GM10847 (cell line): ENCODE measurements around the gene WNT8B.

Experiments used
- POLR2A ChIP-seq: IDR thresholded peaks from 2 replicates; pipeline ENCODE4 v1.6.1; 2011; ENCODE audit not compliant: insufficient read length; ENCODE audit errors: extremely low read depth

WNT8B gene

DNA sequence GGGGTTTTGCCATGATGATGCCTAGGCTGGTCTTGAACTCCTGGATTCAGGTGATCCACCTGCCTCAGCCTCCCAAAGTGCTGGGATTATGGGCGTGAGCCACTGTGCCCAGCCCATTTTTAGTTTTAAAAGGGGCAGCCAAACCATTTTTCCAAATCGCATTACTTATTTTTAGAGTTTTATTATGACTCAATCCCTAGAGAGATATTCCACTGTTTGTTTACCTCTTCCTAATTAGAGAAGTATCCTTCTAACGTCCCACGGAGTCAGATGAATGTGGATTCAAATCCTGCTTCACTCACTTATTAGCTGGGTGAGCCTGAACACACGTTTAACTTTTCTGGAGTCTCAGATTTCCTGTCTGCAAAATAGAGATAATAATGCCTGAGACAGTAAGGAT is 15.2 kb downstream of the WNT8B start:
- TF ChIP-seq POLR2A: no peak

DNA sequence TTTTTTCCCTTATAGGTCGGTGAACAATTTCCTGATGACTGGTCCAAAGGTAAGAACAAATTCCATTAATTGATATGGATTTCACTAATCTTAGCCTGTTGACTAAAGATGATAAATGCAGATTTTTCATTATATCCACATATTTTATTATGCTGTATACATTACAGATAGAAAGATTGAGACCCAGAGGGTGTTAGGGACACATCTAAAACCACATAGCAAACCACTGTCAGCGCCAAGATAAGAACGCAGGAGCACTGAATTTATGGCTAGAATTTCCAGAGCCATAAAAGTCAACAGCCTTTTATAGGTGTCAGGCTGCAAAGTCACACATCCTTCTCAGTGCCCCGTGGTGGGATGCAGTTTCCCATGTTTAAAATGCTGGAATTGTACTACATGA is 16.2 kb downstream of the WNT8B start:
- TF ChIP-seq POLR2A: no peak

DNA sequence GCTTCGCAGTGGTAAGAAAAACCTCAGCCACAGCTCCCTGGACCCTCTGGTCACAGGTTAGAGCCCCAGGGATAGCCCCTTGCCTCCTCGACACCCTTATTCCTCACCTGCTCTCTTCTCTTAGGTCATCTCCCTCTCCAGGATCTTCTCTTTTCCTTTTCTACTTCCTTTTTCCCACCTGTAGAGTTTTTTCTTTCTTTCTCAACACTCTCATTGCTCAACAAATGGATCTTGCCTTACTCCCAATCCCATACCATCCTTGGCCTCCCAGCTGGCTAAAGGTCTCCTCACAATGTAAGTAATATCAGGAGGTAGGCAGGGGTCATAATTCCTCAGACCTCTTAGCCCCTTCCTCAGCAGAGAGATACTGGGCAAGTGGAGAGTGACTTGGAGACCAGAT is 17.2 kb downstream of the WNT8B start:
- TF ChIP-seq POLR2A: no peak

DNA sequence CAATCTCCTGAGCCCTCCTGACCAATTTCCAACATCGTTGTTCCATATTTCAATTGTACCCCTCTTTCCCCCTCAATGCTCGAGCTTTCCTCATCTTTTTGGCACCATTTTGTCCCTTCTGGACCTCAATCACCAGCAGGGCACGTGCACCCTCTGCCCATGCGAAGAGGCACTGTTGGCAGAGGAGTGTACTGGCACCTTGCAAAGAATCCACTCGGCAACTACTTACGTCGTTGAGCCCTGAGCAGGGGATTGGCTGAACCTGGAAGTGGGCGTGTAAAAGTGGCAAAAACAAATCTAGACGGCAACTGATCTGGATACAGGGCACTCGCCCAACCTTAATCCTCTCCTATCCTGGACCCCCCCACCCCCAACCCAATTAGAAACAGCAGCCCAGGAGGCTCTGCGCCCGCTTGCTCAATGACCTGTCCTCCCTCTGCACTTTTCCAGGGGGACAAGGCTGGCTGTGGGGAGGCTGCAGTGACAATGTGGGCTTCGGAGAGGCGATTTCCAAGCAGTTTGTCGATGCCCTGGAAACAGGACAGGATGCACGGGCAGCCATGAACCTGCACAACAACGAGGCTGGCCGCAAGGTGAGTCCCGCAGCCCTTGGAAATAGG is 18.8 kb downstream of the WNT8B start:
- no peak for TF ChIP-seq POLR2A

DNA sequence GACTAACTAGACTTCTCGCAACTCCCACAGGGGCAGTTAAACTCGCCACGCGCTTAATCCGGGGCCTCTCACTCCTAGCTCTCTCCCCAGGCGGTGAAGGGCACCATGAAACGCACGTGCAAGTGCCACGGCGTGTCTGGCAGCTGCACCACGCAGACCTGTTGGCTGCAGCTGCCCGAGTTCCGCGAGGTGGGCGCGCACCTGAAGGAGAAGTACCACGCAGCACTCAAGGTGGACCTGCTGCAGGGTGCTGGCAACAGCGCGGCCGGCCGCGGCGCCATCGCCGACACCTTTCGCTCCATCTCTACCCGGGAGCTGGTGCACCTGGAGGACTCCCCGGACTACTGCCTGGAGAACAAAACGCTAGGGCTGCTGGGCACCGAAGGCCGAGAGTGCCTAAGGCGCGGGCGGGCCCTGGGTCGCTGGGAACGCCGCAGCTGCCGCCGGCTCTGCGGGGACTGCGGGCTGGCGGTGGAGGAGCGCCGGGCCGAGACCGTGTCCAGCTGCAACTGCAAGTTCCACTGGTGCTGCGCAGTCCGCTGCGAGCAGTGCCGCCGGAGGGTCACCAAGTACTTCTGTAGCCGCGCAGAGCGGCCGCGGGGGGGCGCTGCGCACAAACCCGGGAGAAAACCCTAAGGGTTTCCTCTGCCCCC is 19.5 kb downstream of the WNT8B start:
- no peak for TF ChIP-seq POLR2A

DNA sequence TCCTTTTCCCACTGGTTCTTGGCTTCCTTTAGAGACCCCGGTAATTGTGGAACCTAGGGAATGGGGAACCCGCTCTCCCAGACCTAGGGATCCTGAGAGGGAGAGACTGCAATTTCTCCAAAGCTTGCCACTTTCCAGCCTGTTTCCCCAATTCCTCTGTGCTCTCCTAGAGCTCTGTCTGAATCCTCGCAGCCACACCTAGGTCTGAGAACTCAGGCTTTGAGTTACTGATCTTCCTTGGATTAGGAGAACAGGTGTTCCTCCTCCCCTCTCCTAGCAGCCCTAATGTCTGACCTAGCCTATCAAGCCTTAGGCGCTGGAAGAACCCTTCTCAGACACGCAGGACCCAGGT is 20.0 kb downstream of the WNT8B start:
- no peak for TF ChIP-seq POLR2A

DNA sequence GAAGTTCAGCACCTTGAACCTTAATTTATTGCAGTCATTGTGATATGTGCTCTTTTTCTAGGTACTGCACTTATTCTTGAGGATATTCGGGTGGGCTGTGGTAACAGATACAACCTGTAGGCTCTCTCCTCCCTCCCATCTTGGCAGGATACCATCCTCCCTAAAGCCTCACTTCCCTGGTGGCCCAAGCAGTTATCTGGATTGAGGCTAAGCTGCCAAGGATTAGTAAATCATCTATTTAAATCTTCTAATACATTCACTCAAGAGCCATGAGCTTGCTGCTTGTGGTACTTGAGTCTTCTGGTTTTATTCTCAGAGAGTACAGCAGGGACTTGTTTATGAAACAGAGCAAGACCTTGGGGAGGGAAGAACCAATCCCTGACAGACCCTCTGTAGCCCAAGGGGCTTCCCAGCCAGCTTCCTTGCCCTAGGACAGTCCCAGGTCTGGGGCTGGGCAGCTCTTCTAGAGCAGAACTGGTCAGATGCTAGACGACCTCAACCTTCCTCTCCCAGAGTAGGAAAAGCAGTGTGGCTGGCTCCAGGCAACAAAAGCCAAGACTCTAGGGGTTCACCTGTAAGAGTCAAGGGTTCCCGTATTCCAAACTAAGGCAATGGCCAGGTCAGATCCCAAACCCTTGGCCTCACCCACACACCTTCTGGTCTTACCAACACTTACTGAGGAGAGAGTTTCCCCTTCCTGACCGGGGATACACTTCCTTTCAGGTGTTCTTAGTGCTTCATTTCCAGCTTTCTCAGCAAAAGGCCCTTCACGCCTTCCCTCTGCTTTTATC is 21.3 kb downstream of the WNT8B start:
- no peak for TF ChIP-seq POLR2A

DNA sequence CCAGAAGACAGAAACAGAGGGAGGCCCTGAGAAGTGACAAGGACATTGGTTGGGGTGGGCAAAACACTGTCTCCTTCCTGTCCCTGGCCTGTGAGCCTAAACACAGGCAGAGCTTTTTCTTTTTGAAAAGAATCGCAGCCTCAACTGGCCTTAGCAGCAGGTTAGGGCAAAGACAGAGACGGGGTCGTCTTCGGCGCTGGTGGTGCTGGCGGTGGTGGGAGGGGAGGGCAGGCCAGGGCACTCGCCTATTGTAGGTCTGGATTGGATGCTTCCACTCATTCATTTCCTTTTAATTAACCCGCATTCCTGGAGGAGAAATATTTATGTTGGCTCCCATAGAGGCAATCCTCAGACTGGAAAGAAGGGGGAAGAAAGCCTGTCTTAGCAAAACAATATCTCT is 22.6 kb downstream of the WNT8B start:
- TF ChIP-seq POLR2A: no peak

DNA sequence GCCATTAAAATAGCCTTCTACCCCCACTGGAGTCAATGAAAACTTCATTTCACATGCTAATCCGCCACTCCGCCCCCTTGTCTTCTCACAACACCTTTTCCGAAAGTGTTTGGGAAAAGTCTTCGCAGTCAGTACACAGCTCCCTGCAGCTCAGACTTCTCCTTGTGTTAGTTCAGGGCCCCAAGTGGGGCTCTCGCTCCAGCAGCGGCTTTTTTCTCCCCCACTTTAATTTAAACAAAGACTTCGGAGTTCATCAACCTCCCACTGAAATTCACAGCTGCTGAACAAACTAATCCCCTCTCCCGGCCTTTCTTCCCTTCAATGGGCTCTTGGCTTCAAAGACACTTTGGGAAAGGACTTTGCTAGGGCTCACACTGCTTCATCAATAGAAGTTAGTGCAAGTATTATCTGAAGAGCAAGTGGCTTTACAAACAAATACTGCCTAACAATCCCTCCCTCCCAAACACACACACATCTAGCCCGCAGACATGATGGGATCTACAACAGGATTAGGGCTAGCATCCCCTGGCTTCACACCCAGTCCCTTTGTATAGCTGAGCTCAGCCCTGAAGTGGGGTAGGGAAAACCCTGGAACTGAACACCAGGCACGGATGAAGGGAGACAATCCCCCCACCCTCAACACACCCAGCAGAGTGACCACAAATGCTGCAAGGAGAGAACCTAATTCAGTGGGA is 23.1 kb downstream of the WNT8B start:
- no peak for TF ChIP-seq POLR2A

DNA sequence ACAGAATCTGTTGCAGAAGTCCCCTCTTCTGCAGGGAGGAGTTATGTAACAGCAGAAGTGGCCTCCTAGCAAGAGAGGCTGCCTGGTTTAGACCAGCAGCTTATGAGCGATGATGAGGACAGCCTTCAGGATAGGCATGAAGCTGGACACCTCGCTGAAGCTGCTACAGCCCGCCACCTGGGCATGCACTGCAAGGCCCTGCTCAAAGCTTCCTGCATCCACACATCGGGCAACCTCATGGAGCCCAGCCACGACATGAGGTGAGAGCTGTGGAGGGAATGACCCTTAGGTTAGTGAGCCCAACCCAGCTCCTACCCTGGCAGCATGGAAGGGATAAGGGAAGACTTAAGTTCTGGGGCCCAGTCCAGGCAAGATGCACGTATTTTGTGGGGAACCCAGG is 24.7 kb downstream of the WNT8B start:
- TF ChIP-seq POLR2A: no peak

DNA sequence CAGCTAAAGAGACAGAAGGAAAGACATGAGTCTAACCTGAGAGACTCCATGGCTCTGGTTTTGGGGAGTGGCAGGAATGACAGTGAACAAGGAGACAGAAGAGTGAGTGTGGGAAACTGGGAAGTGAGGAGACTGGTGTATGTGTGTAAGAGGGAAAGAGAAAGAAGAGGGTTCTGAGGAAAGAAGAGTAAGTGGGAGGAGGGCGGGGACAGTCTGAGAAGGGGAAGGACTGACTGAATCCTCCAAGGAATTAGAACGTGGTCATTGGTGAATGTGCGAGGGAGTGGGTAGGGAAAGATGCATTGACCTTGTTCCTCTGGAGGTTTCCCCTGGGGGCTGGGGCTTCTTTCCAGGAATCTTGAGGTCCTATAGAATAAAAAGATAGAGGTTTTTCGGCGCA is 26.6 kb downstream of the WNT8B start:
- no peak for TF ChIP-seq POLR2A

DNA sequence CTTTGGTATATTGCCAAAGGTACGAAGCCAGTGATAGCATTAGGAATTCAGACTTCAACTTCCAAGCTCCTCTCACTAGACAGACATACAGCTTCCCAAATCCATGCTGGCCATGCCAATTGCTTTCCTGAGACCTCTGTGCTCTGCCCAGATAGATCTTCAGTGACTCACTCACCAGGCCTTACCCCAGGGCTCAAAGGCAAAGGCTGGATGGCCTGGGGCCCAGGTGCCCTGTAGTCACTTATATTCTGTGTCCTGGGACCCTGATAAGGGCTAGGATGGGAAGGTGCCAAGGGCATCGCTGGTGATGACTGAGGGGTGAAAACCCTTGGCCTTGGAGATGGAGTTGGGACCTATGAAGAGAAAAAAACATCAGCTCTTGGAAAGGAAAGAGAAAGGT is 27.7 kb downstream of the WNT8B start:
- TF ChIP-seq POLR2A: no peak

DNA sequence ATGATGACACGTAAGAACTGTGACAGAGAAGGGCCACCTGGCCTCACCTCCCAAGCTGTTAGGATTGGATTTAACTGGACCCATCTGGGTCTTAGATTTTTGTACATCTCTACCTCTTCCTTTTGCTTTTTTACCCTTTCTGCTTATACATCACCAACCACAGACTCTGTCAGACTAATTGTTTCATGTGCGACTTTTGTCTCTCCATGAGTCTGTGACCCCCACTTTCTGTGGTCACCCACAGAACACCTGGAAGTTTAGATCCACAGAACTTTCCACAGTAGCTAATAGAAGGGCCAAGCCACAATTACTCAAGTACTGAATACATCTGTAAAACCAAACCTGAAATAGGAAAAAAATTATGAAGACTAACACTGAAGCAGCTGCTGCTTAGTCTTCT is 33.8 kb downstream of the WNT8B start:
- TF ChIP-seq POLR2A: no peak

DNA sequence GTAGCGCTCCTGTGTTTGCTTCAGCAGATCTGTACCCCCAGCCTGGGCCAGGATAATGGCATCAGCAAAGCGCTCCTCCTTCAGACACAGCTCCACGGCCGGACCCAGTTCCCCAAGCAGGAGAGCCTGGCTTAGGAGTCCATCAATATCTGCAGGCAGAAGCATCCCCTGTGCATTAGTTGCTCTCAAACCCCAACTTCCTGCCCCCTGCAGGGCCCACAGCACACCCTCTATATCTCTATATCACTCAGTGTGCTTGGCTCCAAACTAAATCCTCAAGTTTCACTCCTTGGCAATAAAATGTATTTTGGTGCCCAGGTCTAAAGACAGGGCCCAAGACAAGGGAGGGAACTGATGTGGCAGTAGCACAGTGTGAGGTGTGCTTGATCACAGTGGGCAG is 35.2 kb downstream of the WNT8B start:
- no peak for TF ChIP-seq POLR2A

DNA sequence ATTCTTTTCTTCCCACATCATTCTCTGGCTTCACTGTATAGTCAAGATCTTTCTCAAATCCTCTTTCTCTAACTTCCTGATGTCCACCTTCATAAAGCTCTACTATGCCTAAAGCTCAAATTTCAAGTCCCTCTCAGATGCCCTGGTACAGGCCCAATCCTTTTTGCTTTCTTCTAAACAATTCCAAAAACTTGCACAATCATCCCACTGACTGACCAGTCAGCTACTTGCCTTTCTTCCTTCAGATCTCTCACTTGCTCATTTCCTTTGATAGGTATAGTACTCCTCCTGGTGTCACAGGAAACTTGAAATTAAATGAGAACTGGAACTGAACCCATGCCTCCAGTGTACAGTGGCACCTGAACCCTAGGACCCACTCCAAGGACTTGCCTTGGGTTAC is 38.6 kb downstream of the WNT8B start:
- TF ChIP-seq POLR2A: no peak

DNA sequence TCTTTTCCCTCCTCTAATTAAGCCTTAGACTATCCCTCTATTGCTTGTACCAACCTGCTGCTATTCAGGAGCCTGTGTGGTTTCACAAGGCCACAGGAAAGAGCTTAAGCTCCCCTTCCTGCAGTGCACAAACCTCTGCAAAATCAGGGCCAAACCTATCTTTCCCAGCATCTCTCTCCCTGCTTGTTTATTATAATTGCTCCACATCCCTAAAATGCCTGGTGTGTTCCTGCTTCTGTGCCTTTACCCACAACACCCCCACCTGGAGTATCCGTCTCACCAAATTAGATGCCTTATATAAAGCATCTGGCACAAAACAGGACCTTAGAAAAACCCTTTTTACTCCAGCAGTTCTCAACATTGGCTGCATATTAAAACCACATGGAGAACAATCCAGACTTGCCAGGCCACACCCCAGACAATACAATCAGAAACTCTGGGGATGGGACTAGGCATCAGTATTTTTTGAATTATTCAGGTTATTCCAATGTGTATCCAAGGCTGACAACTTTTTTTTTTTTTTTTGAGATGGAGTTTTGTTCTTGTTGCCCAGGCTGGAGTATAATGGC is 40.2 kb downstream of the WNT8B start:
- TF ChIP-seq POLR2A: no peak
